Right lobe of liver (tissue), 4 donors: ENCODE data around the gene HIGD1A.

Source experiments
- CTCF ChIP-seq, 4 donors: fragments of 200-600 bp in 3 of 4; fragments of 450-650 bp in 1 of 4; IDR thresholded peaks; one replicate each; pipeline versions ENCODE4 v1.5.1 to v1.8.0; 2016 to 2022; ENCODE audit warnings: antibody characterized with exemption in 4 of 4, mild to moderate bottlenecking in 2 of 4
- POLR2A ChIP-seq: fragments of 450-650 bp; IDR thresholded peaks from one replicate; pipeline ENCODE4 v1.6.1; 2017; ENCODE audit warnings: antibody characterized with exemption, mild to moderate bottlenecking
- donor health status: DM: no; HTN: no; CAD: no.
- donor health status: DM: no; HTN: no; CAD: no.
- donor health status: DM: no; HTN: yes; CAD: no.

GRCh38 chr3:42801048-42801620, 3.2 kb downstream of the HIGD1A start:
- peak; percentile 28 for TF ChIP-seq POLR2A
- no peak for TF ChIP-seq CTCF (IDR thresholded peaks at IDR 0.05)
